ENCODE results near the gene CTSW. TPM values are rescaled to one million over a fixed set of nuclear protein-coding genes. Genes with fewer than 3 reads are reported as not detected.

CTSW gene
- total RNA-seq, 1 experiment from 2014 or later, result not detected

DNA sequence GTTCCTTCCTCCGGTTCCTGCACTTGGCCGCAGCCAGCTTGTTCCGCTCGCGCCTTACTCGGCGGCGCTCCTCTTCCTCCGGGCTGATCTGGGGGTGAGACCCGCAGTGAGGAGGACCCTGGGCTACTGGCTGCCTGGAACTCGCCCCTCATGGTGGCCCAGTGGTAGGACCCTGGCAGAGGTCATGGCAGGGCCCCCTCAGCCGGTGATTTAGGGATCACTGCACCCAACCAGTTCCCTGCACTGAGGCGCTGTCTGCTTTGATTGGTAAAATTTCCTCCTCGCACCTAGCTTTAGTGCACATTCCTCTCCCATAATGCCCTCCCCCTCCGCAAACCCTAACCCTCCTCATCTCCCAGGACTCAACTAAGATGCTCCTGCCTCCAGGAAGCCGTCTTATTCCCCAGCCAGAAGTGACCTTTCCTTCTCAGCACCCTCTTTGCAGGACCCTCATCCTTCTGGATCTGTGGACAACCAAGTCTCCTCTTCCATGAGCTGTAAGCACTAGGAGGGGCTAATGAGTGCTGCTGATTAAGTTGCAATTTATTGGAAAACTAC, 14.5 kb downstream of the CTSW start:
- H3K4me3 ChIP-seq (ENCODE audit: insufficient read depth, low read depth, low read length), result no peak overlapping the region
- H3K36me3 ChIP-seq (replicated peaks; ENCODE audit: control insufficient read depth, insufficient read depth, low read length), result no peaks in the 10 kb centered on the region; the same call in 1 of the 2 replicates
- peaks cover 24% of the 10 kb centered on the region for H3K27me3 ChIP-seq (ENCODE audit: control insufficient read depth, insufficient read depth, low read length)
- DNase-seq, result no peak

DNA sequence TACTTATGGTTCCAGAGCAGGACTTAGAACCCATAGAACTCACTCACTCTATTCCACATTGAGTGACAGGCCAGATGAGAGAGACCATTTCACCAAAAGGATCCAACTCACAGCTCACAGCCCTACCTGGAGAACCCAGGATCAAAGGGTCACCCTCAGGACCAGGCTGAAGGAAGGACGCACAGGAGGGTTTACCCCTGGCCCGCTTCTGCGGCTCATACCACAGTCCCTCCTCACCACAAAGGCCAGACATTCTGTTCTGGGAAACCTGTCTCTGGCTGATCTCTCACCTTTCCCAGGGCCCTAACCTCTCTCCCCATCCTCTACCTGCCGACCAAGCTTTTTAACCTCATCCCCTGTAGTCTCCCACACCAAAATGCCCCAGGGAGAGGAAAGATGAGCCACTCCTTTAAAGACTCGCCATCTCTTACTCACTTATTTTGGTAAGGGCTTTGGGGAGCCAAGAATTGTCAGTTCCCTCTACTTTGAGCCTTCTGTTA, 15.9 kb downstream of the CTSW start:
- H3K27me3 ChIP-seq (ENCODE audit: control insufficient read depth, insufficient read depth, low read length), result peaks cover 25% of the 10 kb centered on the region
- no peak for DNase-seq
- no peaks in the 10 kb centered on the region; the same call in 1 of the 2 replicates for H3K36me3 ChIP-seq (replicated peaks; ENCODE audit: control insufficient read depth, insufficient read depth, low read length)
- no peak overlapping the region for H3K4me3 ChIP-seq (ENCODE audit: insufficient read depth, low read depth, low read length)

DNA sequence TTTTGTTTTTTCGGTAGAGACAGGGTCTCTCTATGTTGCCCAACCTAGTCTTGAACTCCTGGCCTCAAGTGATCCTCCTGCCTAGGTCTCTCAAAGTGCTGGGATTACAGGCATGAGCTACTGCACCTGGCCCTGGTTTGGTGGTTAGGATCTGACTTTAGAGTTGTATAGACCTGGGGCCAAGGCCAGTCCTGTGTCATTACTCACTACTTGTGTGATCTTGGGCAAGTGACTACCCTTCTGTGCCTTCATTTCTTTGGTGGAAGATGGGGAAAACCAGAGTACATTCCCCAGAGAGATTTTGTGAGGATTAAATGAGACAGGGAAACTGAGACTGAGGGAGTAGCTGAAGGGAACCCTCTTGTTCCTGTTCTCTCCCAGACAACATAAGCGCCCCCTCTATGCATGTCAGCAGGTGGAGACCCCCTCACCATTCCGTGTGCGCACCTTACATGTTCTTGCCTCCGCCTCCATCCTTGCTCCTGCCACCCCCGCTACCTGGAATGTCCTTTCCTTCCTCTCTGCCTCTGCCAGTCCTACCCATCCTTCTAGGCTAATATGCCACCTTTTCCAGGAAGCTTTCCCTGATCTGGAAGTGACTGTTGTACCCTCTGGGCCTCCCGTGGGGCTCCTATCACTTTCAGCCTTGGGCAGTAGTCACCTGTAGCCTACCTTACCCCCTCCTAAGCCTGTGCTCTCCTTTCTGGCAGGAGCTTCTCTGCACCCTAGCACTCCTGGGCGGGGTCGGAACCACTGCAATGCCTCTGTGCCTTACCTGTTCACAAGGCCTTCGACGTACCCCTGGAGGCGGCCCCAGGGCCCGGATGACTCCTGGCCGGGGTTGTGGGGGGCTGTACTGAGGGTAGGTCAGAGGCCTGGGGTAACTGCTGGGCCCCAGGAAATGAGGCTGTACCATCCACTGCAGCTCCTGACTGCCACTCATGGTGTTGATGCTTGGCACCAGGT, 16.7 kb downstream of the CTSW start:
- Histone ChIP-seq H3K27me3 (ENCODE audit: control insufficient read depth, insufficient read depth, low read length) (peaks cover 26% of the 10 kb centered on the region), H3K36me3 (replicated peaks; ENCODE audit: control insufficient read depth, insufficient read depth, low read length) (no peaks in the 10 kb centered on the region; the same call in 1 of the 2 replicates), H3K4me3 (ENCODE audit: insufficient read depth, low read depth, low read length) (no peak overlapping the region)
- no peak for DNase-seq

DNA sequence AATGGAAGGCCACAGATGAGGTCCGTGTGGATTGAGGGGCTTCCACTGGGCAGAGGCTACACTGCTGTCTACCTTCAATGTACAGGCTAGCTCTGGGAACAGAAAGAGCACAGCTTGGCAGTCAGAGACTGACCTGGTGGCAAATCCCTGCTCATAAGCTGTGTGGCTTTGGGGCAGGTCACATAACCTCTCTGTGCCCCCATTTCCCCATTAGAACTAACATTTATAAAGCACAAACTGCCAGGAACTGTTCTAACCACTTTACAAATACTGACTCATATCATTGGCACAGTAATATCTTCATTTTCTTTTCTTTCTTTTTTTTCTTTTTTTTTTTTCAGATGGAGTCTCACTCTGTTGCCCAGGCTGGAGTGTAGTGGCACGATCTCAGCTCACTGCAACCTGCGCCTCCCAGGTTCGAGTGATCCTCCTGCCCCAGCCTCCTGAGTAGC, 17.4 kb downstream of the CTSW start:
- H3K36me3 ChIP-seq (replicated peaks; ENCODE audit: control insufficient read depth, insufficient read depth, low read length), result no peaks in the 10 kb centered on the region; the same call in 1 of the 2 replicates
- no peak for DNase-seq
- H3K27me3 ChIP-seq (ENCODE audit: control insufficient read depth, insufficient read depth, low read length), result peaks cover 32% of the 10 kb centered on the region
- H3K4me3 ChIP-seq (ENCODE audit: insufficient read depth, low read depth, low read length), result no peak overlapping the region

GRCh38 chr11:65898656-65899355, 19.2 kb downstream of the CTSW start:
- peak overlapping the region; percentile 61 for H3K4me3 ChIP-seq (ENCODE audit: insufficient read depth, low read depth, low read length)

DNA sequence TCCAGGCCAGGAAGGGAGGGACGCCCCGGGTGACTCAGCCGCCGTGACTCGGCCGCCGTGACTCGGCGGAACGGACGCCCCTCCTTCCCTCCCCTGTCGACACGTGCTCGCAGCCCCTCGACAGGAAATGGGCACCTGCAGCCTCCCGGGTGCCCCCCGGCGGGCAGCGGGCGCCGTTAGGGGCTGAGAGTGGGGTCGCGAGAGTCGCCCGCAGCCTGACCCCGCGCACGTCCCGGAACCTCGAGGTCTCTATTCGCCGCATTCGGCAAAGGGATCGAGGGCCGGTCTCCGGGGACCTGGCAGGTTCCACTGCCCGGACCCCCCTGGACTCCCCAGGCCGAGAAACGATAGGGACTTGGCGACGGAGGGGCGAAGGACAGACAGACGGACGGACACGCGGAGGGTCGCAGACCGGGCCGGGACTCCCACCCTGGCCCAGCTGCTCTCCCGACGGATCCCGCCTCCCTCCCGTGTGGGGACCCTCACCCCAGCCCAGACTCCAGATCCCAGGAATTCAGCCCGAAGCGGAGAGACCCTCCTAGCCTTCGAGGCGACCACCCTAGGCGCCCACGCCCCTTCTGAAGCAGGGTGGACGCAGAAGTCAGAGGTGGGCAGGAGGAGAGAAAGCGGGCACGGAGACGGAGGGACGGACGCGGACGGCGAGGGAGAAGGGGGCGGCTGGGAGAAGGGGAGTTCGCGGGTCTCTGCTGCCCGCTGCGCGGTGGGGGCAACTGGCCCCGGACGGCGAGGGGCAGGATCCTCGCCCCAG, 19.9 kb downstream of the CTSW start:
- Histone ChIP-seq H3K36me3 (replicated peaks; ENCODE audit: control insufficient read depth, insufficient read depth, low read length) (no peaks in the 10 kb centered on the region; the same call in 1 of the 2 replicates), H3K27me3 (ENCODE audit: control insufficient read depth, insufficient read depth, low read length) (peaks cover 36% of the 10 kb centered on the region), H3K4me3 (ENCODE audit: insufficient read depth, low read depth, low read length) (peak overlapping the region; percentile 61)
- DNase-seq, result peak; percentile 89

More at GRCh38 chr11:65898656-65899355, 19.2 kb downstream of the CTSW start:
- no peaks in the 10 kb centered on the region; the same call in 1 of the 2 replicates for H3K36me3 ChIP-seq (replicated peaks; ENCODE audit: control insufficient read depth, insufficient read depth, low read length)
- peaks cover 36% of the 10 kb centered on the region for H3K27me3 ChIP-seq (ENCODE audit: control insufficient read depth, insufficient read depth, low read length)
- DNase-seq, result no peak

DNA sequence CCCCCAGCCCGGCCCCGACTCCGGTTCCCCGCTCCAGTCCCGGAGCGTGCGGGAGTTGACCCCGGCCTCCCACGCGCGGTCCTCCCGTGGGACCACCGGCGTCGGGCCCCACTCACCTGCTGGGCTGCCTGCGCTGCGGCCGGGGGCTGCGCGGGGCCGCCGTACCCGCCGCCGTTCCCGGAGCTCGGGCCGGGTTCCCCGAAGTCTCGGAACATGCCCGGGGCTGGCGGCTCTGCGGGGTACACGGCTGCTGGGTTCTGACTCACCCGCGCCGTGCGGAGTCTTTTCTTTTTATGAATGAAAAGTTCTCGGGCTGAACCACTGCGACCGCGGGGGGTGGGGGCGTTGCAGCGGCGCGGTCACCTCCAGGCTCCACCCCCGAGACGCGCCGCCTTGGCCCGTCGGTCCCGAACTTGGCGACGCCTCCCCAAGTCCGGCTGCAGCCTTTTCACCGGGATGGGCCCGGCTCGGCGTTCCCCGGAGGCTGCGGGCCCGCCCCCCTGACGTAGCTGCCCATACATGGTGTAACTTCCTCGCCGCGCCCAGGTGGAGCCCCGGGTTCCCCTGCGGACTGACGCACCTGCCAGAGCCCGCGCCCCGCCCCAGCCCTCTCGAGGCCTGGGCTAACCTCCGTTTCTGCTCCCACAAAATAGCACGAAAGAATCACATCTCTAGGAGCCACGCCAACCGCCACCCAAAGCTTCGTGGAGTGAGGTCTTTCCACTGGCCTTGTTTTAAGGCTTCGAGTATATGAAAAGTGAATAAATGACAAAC, 20.7 kb downstream of the CTSW start, which contains the start of gene FOSL1:
FOSL1 (minus strand) TSS at position 264 of the 774 bp plus-strand sequence; CDS start at position 215, 49 bp downstream.
- peaks cover 36% of the 10 kb centered on the region for H3K27me3 ChIP-seq (ENCODE audit: control insufficient read depth, insufficient read depth, low read length)
- DNase-seq, result peak; percentile 99

DNA sequence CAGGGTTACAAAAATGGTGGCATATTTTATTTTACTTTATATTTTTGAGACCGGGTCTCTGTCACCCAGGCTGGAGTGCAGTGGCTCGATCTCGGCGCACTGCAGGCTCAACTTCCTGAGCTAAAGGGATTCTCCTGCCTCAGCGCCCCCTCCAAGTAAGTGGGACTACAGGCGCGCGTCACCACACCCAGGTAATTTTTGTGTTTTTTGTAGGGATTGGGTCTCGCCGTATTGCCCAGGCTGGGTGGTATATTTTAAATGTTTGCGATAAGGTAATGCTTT, 21.2 kb downstream of the CTSW start:
- H3K4me3 ChIP-seq (ENCODE audit: insufficient read depth, low read depth, low read length), result no peak overlapping the region; the same call in 1 of the 2 replicates
- DNase-seq, result no peak
- peaks cover 36% of the 10 kb centered on the region for H3K27me3 ChIP-seq (ENCODE audit: control insufficient read depth, insufficient read depth, low read length)
- H3K36me3 ChIP-seq (replicated peaks; ENCODE audit: control insufficient read depth, insufficient read depth, low read length), result no peaks in the 10 kb centered on the region; the same call in 1 of the 2 replicates

More for the DNA sequence above, 20.7 kb downstream of the CTSW start, which contains the start of gene FOSL1:
- Histone ChIP-seq H3K36me3 (replicated peaks; ENCODE audit: control insufficient read depth, insufficient read depth, low read length) (no peaks in the 10 kb centered on the region; the same call in 1 of the 2 replicates), H3K4me3 (ENCODE audit: insufficient read depth, low read depth, low read length) (peak within 1 kb of the TSS; percentile 61)

- Histone ChIP-seq H3K36me3 (replicated peaks; ENCODE audit: control insufficient read depth, insufficient read depth, low read length) (no peaks in the 10 kb centered on the region), H3K27me3 (ENCODE audit: control insufficient read depth, insufficient read depth, low read length) (peaks cover 36% of the 10 kb centered on the region), H3K4me3 (ENCODE audit: insufficient read depth, low read depth, low read length) (no peak overlapping the region)
- peak; percentile 76 for DNase-seq
Observed at GRCh38 chr11:65903068-65903481, 23.4 kb downstream of the CTSW start.

DNA sequence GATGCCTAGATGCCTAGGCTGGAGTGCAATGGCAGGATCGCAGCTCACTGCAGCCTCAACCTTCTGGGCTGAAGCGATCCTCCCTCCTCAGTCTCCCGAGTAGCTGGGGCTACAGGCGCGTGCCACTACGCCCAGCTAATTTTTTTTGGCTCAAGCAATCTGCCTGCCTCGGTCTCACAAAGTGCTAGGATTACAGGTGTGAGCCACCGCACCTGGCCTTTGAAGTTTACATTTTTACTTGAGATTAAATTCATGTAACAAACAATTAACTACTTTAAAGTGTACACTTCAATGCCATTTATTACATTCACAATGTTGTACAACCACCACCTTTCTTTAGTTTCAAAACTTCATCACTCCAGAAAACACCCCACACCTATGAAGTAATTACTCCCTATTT, 24.1 kb downstream of the CTSW start:
- Histone ChIP-seq H3K27me3 (ENCODE audit: control insufficient read depth, insufficient read depth, low read length) (peaks cover 30% of the 10 kb centered on the region), H3K4me3 (ENCODE audit: insufficient read depth, low read depth, low read length) (no peak overlapping the region), H3K36me3 (replicated peaks; ENCODE audit: control insufficient read depth, insufficient read depth, low read length) (no peaks in the 10 kb centered on the region)
- no peak for DNase-seq

- DNase-seq, result no peak
- H3K4me3 ChIP-seq (ENCODE audit: insufficient read depth, low read depth, low read length), result no peak overlapping the region
- peaks cover 8% of the 10 kb centered on the region for H3K27me3 ChIP-seq (ENCODE audit: control insufficient read depth, insufficient read depth, low read length)
- no peaks in the 10 kb centered on the region for H3K36me3 ChIP-seq (replicated peaks; ENCODE audit: control insufficient read depth, insufficient read depth, low read length)
Observed at GRCh38 chr11:65906602-65907001, 27.0 kb downstream of the CTSW start.

- Histone ChIP-seq H3K4me3 (ENCODE audit: insufficient read depth, low read depth, low read length) (no peak overlapping the region), H3K27me3 (ENCODE audit: control insufficient read depth, insufficient read depth, low read length) (no peaks in the 10 kb centered on the region; the same call in none of the 2 replicates), H3K36me3 (replicated peaks; ENCODE audit: control insufficient read depth, insufficient read depth, low read length) (no peaks in the 10 kb centered on the region)
- DNase-seq, result no peak
Observed at GRCh38 chr11:65907878-65908277, 28.2 kb downstream of the CTSW start.

Measured in H7 (cell line).